Thoracic aorta (tissue), 2 donors: ENCODE measurements around the gene JSRP1. TPM values are rescaled to one million over a fixed set of nuclear protein-coding genes. Genes with fewer than 3 reads are reported as not detected.

Experiments
- ATAC-seq: fragments of 150-250 bp; one replicate; pipeline ENCODE4 v1.8.0; 2017; ENCODE audit warnings: low read depth; ENCODE audit not compliant: insufficient number of reproducible peaks, low FRiP score
- DNase-seq: peaks from one replicate; pipeline ENCODE4 v3.0.0-alpha.2; 2020; ENCODE audit warnings: low spot score
- H3K27ac ChIP-seq, 2 donors: fragments of 200-600 bp; sonication (generic); 1 replicate in 1 of 2; 2 replicates in 1 of 2; pipeline ENCODE4 v1.5.1; 2016; ENCODE audit warnings: mild to moderate bottlenecking in 2 of 2, moderate library complexity in 2 of 2
- H3K27me3 ChIP-seq: fragments of 200-600 bp; sonication (generic); replicated peaks from 2 replicates; pipeline ENCODE4 v1.6.0; 2016; ENCODE audit warnings: mild to moderate bottlenecking; ENCODE audit not compliant: insufficient read depth
- H3K36me3 ChIP-seq: fragments of 200-600 bp; sonication (generic); one replicate; pipeline ENCODE4 v1.5.1; 2016
- H3K4me1 ChIP-seq, 2 donors: fragments of 200-600 bp; sonication (generic); 1 replicate in 1 of 2; 2 replicates in 1 of 2; pipeline versions ENCODE4 v1.5.1 to v1.6.0; 2016; ENCODE audit warnings: low read depth in 2 of 2, mild to moderate bottlenecking in 1 of 2; ENCODE audit not compliant: control insufficient read depth in 1 of 2
- H3K4me3 ChIP-seq: fragments of 200-600 bp; sonication (generic); 2 replicates; pipeline ENCODE4 v1.5.1; 2016; ENCODE audit warnings: mild to moderate bottlenecking
- H3K9me3 ChIP-seq: fragments of 200-600 bp; sonication (generic); 2 replicates; pipeline ENCODE4 v1.5.1; 2016
- total RNA-seq, 2 donors: library from RNA; depleted of rRNA; stranded (reverse); fragments of >200 nt; gene quantifications; one replicate each; pipeline versions ENCODE4 v1.1.0 to v1.2.3, GENCODE V29; 2016
- TF ChIP-seq, protein P1 (sequence below): fragments of 200-600 bp; sonication (generic); IDR thresholded peaks from one replicate; pipeline ENCODE4 v1.5.1; 2019; ENCODE audit warnings: antibody characterized with exemption

JSRP1 gene
- total RNA-seq, 2 donors from 2014 or later = not detected

GRCh38 chr19:2274931-2275535 lies 18.8 kb upstream of the JSRP1 start:
- H3K36me3 ChIP-seq = peaks cover 20% of the 10 kb centered on the region
- DNase-seq (no peak), ATAC-seq (no peak)
- peaks cover 30 to 48% of the 10 kb centered on the region in 2 donors for H3K4me1 ChIP-seq
- no peak overlapping the region for H3K27ac ChIP-seq
- TF ChIP-seq, protein P1, sequence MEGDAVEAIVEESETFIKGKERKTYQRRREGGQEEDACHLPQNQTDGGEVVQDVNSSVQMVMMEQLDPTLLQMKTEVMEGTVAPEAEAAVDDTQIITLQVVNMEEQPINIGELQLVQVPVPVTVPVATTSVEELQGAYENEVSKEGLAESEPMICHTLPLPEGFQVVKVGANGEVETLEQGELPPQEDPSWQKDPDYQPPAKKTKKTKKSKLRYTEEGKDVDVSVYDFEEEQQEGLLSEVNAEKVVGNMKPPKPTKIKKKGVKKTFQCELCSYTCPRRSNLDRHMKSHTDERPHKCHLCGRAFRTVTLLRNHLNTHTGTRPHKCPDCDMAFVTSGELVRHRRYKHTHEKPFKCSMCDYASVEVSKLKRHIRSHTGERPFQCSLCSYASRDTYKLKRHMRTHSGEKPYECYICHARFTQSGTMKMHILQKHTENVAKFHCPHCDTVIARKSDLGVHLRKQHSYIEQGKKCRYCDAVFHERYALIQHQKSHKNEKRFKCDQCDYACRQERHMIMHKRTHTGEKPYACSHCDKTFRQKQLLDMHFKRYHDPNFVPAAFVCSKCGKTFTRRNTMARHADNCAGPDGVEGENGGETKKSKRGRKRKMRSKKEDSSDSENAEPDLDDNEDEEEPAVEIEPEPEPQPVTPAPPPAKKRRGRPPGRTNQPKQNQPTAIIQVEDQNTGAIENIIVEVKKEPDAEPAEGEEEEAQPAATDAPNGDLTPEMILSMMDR = peak; percentile 29
- no peaks in the 10 kb centered on the region for H3K9me3 ChIP-seq
- no peaks in the 10 kb centered on the region for H3K27me3 ChIP-seq
- H3K4me3 ChIP-seq = no peak overlapping the region

DNA sequence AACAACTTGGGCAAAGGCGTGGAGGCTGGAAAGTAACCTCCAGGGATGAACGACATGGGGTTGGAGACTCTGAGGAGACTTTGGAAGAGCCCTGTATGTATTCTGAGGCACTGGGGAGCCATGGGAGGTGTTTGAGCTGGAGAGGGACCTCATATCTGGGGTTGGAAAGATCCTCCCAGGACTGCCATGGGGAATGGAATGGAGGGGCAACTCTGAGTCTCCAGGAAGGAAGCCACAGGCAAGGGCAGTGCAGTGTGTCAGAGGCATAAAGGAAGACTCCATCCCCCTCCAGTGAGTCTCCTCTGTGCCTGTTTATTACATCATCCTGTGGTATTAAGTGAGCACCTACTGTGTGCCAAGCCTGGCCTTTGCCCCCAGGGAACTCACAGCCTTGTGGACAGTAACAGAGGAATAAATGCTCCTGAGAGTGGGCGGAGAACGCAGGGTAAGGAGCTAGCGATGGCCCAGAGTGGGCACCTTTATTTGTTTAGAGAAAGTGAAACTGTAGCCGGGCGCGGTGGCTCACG lies 18.0 kb upstream of the JSRP1 start:
- H3K4me3 ChIP-seq = peak overlapping the region; percentile 100
- peaks cover 20% of the 10 kb centered on the region for H3K36me3 ChIP-seq
- TF ChIP-seq, protein P1 = no peak
- no peak for DNase-seq
- peak overlapping the region; percentile 59 to 79 for H3K27ac ChIP-seq
- ATAC-seq = no peak
- peaks cover 30 to 48% of the 10 kb centered on the region in 2 donors for H3K4me1 ChIP-seq
- H3K27me3 ChIP-seq = no peaks in the 10 kb centered on the region
- no peaks in the 10 kb centered on the region for H3K9me3 ChIP-seq

DNA sequence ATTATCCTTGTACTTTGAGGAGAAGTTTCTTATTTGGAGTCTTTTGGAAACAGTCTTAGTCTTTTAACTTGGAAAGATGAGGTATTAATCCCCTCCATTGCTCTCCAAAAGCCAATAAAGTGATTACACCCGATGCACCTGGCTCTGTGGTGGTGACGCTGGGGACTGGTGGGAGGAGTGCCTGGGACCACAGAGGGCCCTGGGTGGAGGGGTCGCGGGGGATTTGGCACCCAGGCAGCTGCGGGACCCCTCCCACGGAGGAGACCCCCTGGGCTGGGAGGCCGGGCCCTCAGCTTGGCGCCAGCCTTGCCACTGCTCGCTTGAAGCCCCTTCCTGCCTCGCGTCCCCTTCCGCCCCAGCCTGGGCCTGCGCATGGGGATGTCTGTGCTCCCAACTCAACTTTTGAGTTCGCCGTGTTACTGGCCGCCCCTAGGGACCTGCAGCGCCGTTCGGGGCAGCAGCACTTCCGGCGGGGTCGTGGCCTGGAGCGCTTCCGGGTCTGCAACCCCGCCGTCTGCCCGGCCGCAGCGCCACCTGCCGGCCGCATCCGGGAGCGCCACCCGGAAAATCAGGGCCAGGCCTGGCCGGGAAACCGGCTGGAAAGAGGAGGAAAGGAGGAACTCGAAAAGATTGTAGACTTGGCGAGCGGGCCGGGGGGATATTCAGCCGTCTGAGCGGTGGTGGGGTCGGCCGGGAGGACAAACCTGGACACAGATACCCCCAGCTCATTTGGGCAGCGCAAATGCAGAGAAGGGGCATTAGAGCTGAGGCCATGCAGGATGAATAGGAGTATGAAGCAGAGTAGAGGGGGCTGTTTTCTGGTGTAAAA lies 17.4 kb upstream of the JSRP1 start:
- H3K9me3 ChIP-seq = no peaks in the 10 kb centered on the region
- no peak for ATAC-seq
- peaks cover 31 to 52% of the 10 kb centered on the region in 2 donors for H3K4me1 ChIP-seq

DNA sequence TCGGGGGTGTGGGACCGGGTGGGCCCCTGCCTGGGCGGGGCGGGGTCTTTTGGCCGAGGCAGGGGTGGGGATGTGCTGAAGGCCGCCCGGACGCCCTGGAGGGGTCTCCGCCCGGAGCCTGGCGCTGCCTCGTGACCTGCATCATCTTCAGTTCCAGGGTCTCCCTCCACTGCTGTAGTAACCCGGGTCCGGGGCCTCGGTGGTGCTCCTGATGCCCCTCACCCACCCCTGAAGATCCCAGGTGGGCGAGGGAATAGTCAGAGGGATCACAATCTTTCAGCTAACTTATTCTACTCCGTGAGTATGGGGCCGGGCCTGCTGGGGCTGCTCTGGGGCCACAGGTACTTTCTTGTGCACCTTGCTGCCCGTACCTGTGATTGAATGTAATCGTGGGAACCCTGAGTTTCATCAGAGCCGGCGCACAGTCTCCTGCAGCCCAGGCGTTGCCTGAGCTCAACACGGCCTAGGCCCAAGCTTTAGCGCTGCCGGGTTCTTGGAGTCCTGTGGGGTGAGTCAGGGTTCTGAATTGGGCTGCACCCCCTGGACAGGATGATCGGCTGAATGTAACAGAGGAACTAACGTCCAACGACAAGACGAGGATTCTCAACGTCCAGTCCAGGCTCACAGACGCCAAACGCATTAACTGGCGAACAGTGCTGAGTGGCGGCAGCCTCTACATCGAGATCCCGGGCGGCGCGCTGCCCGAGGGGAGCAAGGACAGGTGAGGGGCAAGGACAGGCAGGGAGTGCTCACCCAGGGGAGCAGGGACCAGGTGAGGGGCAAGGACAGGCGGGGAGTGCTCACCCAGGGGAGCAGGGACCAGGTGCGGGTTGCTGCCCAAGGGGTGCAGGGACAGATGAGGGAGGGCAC lies 15.3 kb upstream of the JSRP1 start:
- Histone ChIP-seq H3K27ac (peak overlapping the region; percentile 82 to 98), H3K9me3 (no peaks in the 10 kb centered on the region), H3K36me3 (peaks cover 20% of the 10 kb centered on the region), H3K4me1 (peaks cover 45 to 70% of the 10 kb centered on the region in 2 donors), H3K27me3 (no peaks in the 10 kb centered on the region), H3K4me3 (peak overlapping the region; percentile 100)
- ATAC-seq (no peak), DNase-seq (no peak)
- TF ChIP-seq, protein P1 = no peak

More for the DNA sequence above, 17.4 kb upstream of the JSRP1 start:
- Histone ChIP-seq H3K36me3 (peaks cover 20% of the 10 kb centered on the region), H3K27ac (peak overlapping the region; percentile 59 to 79), H3K4me3 (peak overlapping the region; percentile 100), H3K27me3 (no peaks in the 10 kb centered on the region)
- TF ChIP-seq, protein P1 = peak; percentile 99
- no peak for DNase-seq
